A549 (cell line): Measurements from ENCODE around the gene RPE. TPM values are rescaled to one million over a fixed set of nuclear protein-coding genes. Genes with fewer than 3 reads are reported as not detected.

Experiments
- ATAC-seq, 2 experiments: fragments of 200-7000 bp in 1 of 2; fragments of >200 bp in 1 of 2; cut with Nextera tagmentation in 1 of 2; cut with Tn5 transposase in 1 of 2; 3 replicates each; pipeline versions ENCODE4 v1.8.0 to v1.9.1; 2018 to 2020; ENCODE audit warnings: mild to moderate bottlenecking in 1 of 2, moderate library complexity in 1 of 2
- CTCF ChIA-PET: fragments of 300-600 bp; sonication (Branson Sonifier 250); formaldehyde crosslinking; extraction: SDS; loops from one replicate; lab custom pipeline; 2021; ENCODE audit warnings: antibody characterized with exemption, inconsistent platforms; lab: Yijun Ruan, JAX
- POLR2A ChIA-PET: fragments of 350-600 bp; formaldehyde crosslinking; extraction: SDS; loops from one replicate; lab custom pipeline; 2021; ENCODE audit warnings: antibody characterized with exemption, inconsistent platforms; lab: Yijun Ruan, JAX
- DNase-seq, 2 experiments: peaks; one replicate each; pipeline versions ENCODE4 v3.0.0 to v3.0.0-alpha.2; 2011 to 2016; ENCODE audit warnings: low read depth in 1 of 2, low spot score in 1 of 2
- FAIRE-seq: peaks from 2 replicates; lab custom pipeline; 2011; peaks lifted over from hg19 to GRCh38; lab: Jason Lieb, UNC
- H3K27ac ChIP-seq, 2 experiments: fragments of >200 bp; sonication (Bioruptor Twin); formaldehyde crosslinking; 3 replicates each; pipeline ENCODE4 v1.5.1; 2016 to 2017
- H3K4me1 ChIP-seq: fragments of >200 bp; sonication (Bioruptor Twin); formaldehyde crosslinking; 3 replicates; pipeline ENCODE4 v1.6.1; 2016
- H3K4me2 ChIP-seq: fragments of >200 bp; sonication (Bioruptor Twin); formaldehyde crosslinking; 3 replicates; pipeline ENCODE4 v1.6.1; 2016
- H3K4me3 ChIP-seq: fragments of >200 bp; sonication (Bioruptor Twin); formaldehyde crosslinking; 3 replicates; pipeline ENCODE4 v1.5.1; 2016
- H3K9me3 ChIP-seq: fragments of >200 bp; sonication (Bioruptor Twin); formaldehyde crosslinking; 3 replicates; pipeline ENCODE4 v1.6.1; 2016
- BCL3 ChIP-seq: fragments of >200 bp; sonication (Bioruptor Twin); formaldehyde crosslinking; IDR thresholded peaks from 3 replicates; pipeline ENCODE4 v1.6.1; 2016
- CEBPB ChIP-seq, 2 experiments: fragments of >200 bp in 1 of 2; sonication (Bioruptor Twin) in 1 of 2; formaldehyde crosslinking in 1 of 2; IDR thresholded peaks; 2 replicates each; pipeline ENCODE4 v1.6.1; 2012 to 2016
- E2F6 ChIP-seq: IDR thresholded peaks from 2 replicates; pipeline ENCODE4 v1.6.1; 2012; ENCODE audit warnings: low read depth, borderline replicate concordance
- EHMT2 ChIP-seq: fragments of 200-600 bp; sonication (generic); IDR thresholded peaks from 2 replicates; pipeline ENCODE4 v1.6.1; 2016; ENCODE audit warnings: antibody characterized with exemption, low read depth, mild to moderate bottlenecking, moderate library complexity
- FOSL2 ChIP-seq, 2 experiments: fragments of 450-650 bp in 1 of 2; fragments of >200 bp in 1 of 2; sonication (Bioruptor Twin) in 1 of 2; formaldehyde crosslinking; IDR thresholded peaks; 2 replicates each; pipeline versions ENCODE4 v1.5.0 to v1.6.1; 2016 to 2020; ENCODE audit warnings: mild to moderate bottlenecking in 1 of 2, moderate library complexity in 1 of 2
- FOXS1 ChIP-seq: fragments of 250-450 bp; sonication (Bioruptor Pico); IDR thresholded peaks from 2 replicates; pipeline ENCODE4 v1.5.0; 2020; ENCODE audit warnings: mild to moderate bottlenecking, moderate library complexity
- GATA3 ChIP-seq: IDR thresholded peaks from 2 replicates; pipeline ENCODE4 v1.6.1; 2012; ENCODE audit warnings: borderline replicate concordance
- HEYL ChIP-seq: fragments of 250-450 bp; sonication (Bioruptor Pico); IDR thresholded peaks from 2 replicates; pipeline ENCODE4 v1.8.0; 2021; ENCODE audit warnings: mild to moderate bottlenecking, moderate library complexity
- HOXA7 ChIP-seq: fragments of 250-450 bp; sonication (Bioruptor Pico); IDR thresholded peaks from 2 replicates; pipeline ENCODE4 v1.5.0; 2020; ENCODE audit warnings: mild to moderate bottlenecking, moderate library complexity
- HOXB13 ChIP-seq: fragments of 250-450 bp; sonication (Bioruptor Pico); IDR thresholded peaks from 2 replicates; pipeline ENCODE4 v1.5.0; 2020; ENCODE audit warnings: low read depth, mild to moderate bottlenecking, moderate library complexity
- HOXB5 ChIP-seq: fragments of 250-450 bp; sonication (Bioruptor Pico); IDR thresholded peaks from 2 replicates; pipeline ENCODE4 v1.5.0; 2020; ENCODE audit warnings: mild to moderate bottlenecking, moderate library complexity
- JUN ChIP-seq, 2 experiments: fragments of >200 bp; sonication (Bioruptor Twin); formaldehyde crosslinking; IDR thresholded peaks; 2 replicates in 1 of 2; 3 replicates in 1 of 2; pipeline ENCODE4 v1.6.1; 2016 to 2017
- KDM1A ChIP-seq: fragments of 200-600 bp; sonication (generic); IDR thresholded peaks from 2 replicates; pipeline ENCODE4 v1.6.1; 2016; ENCODE audit warnings: low read depth, mild to moderate bottlenecking
- KDM5A ChIP-seq: fragments of 200-600 bp; sonication (generic); IDR thresholded peaks from 2 replicates; pipeline ENCODE4 v1.6.1; 2016; ENCODE audit warnings: antibody characterized with exemption, mild to moderate bottlenecking
- MAFK ChIP-seq: fragments of 450-650 bp; IDR thresholded peaks from 2 replicates; pipeline ENCODE4 v1.6.1; 2014; ENCODE audit not compliant: partially characterized antibody
- MYC ChIP-seq: IDR thresholded peaks from 2 replicates; pipeline ENCODE4 v1.6.1; 2012; ENCODE audit warnings: mild to moderate bottlenecking, inconsistent platforms, low read length, improper control_type of control experiment, borderline replicate concordance
- POLR2A ChIP-seq: IDR thresholded peaks from 2 replicates; pipeline ENCODE4 v1.6.1; 2012; ENCODE audit warnings: mild to moderate bottlenecking, low read length
- RCOR1 ChIP-seq: fragments of 150-350 bp; IDR thresholded peaks from 2 replicates; pipeline ENCODE4 v1.6.1; 2014; ENCODE audit warnings: antibody characterized with exemption, low read length, low read depth
- TFCP2L1 ChIP-seq: fragments of 250-450 bp; sonication (Bioruptor Pico); IDR thresholded peaks from 2 replicates; pipeline ENCODE4 v1.5.0; 2021; ENCODE audit warnings: mild to moderate bottlenecking
- USF2 ChIP-seq: fragments of 450-650 bp; IDR thresholded peaks from 2 replicates; pipeline ENCODE4 v1.6.1; 2014; ENCODE audit warnings: antibody characterized with exemption
- WGBS: methylation state at CpG from one replicate; pipeline ENCODE4 v1.1.6; 2017; ENCODE audit errors: missing lambda C conversion rate; 5-methylcytosine and 5-hydroxymethylcytosine counted together
- polyA plus RNA-seq, 4 experiments: library from polyadenylated mRNA; depleted of rRNA in 3 of 4; stranded (reverse); fragments of >200 nt; fragmentation: RNase III in 1 of 4; extraction: RNeasy Plus Mini Kit Qiagen cat#74134 plus additional on column Dnase treatment in 1 of 4; gene quantifications; 2 replicates in 3 of 4; 3 replicates in 1 of 4; pipeline ENCODE4 v1.2.3, GENCODE V29; 2011 to 2017

Gene RPE
- polyA plus RNA-seq, 2 of the 4 experiments (the other 2 are of a cell fraction) = 81.5 to 118 TPM

GRCh38 chr2:210054696-210055095, 52.3 kb downstream of the RPE start:
- 59% methylated on average over 1 of the region's 1 CpG for WGBS
- FAIRE-seq (no peak), ATAC-seq (no peak), DNase-seq (no peak)
- no peak for TF ChIP-seq FOSL2 (IDR thresholded peaks at IDR 0.05)
- no peak for TF ChIP-seq FOSL2 (CRISPR knock-in tag; IDR thresholded peaks at IDR 0.05)
- TF ChIP-seq E2F6 = no peak
- no peak for TF ChIP-seq BCL3
- TF ChIP-seq MYC = no peak
- TF ChIP-seq POLR2A = no peak
- TF ChIP-seq KDM5A = no peak
- no peak for TF ChIP-seq HOXB5
- no peak for TF ChIP-seq HOXB13 (CRISPR knock-in tag)
- no peak overlapping the region for H3K4me2 ChIP-seq
- 0 out of 3 replicates have a peak, but pooled peaks cover 8% of the 10 kb centered on the region for H3K9me3 ChIP-seq
- H3K4me1 ChIP-seq = no peaks in the 10 kb centered on the region
- ChIA-PET CTCF (interaction anchor here (1.0 kb wide), 1 partner anchor 77 kb away, joined by 3 read pairs; no protein-coding TSS in a partner anchor), POLR2A (no interaction called here)
- no peak overlapping the region for H3K4me3 ChIP-seq
- H3K27ac ChIP-seq = no peak overlapping the region

- ChIA-PET CTCF (no interaction called here), POLR2A (no interaction called here)
- TF ChIP-seq TFCP2L1 (CRISPR knock-in tag) (no peak), MAFK (no peak), RCOR1 (no peak), KDM1A (no peak), JUN (IDR thresholded peaks at IDR 0.05) (no peak), HOXA7 (CRISPR knock-in tag) (no peak)
- H3K27ac ChIP-seq = no peak overlapping the region
- no peak overlapping the region for H3K4me3 ChIP-seq
- no peak overlapping the region for H3K4me2 ChIP-seq
- 0 out of 3 replicates have a peak, but pooled peaks cover 8% of the 10 kb centered on the region for H3K9me3 ChIP-seq
- FAIRE-seq = no peak
- no peak for DNase-seq
- 61% methylated on average over 3 of the region's 3 CpGs for WGBS
- H3K4me1 ChIP-seq = no peaks in the 10 kb centered on the region
- ATAC-seq = no peak; a peak in 1 of 6 replicates
Measured at GRCh38 chr2:210055825-210056224, 53.4 kb downstream of the RPE start.

- CTCF ChIA-PET = interaction anchor here (0.9 kb wide), 1 partner anchor 133 kb away, joined by 3 read pairs; no protein-coding TSS in a partner anchor
- Histone ChIP-seq H3K9me3 (no peaks in the 10 kb centered on the region), H3K27ac (no peak overlapping the region), H3K4me3 (no peak overlapping the region), H3K4me2 (no peak overlapping the region), H3K4me1 (no peaks in the 10 kb centered on the region)
- no peak for FAIRE-seq
- TF ChIP-seq FOXS1 (no peak), EHMT2 (no peak), USF2 (no peak), GATA3 (no peak), HEYL (CRISPR knock-in tag) (no peak), CEBPB (IDR thresholded peaks at IDR 0.05) (no peak)
- ATAC-seq = no peak
- POLR2A ChIA-PET = no interaction called here
- no peak for DNase-seq
- WGBS = 95% methylated on average over 2 of the region's 2 CpGs
Measured at GRCh38 chr2:210063306-210063705, 60.9 kb downstream of the RPE start.

Other genes starting within 250 kb of the RPE start
- gene UNC80, start 230.8 kb upstream of the RPE start, polyA plus RNA-seq (2011; rRNA removed) = not detected in 2 replicates
- not detected in 3 replicates for gene UNC80, start 230.8 kb upstream of the RPE start, polyA plus RNA-seq (2017; fragmentation: RNase III; extraction: RNeasy Plus Mini Kit Qiagen cat#74134 plus additional on column Dnase treatment)
- 2.7 and 3.6 TPM in 2 replicates for gene KANSL1L, start 168.8 kb downstream of the RPE start, polyA plus RNA-seq (2011; rRNA removed)
- 1.0 to 1.2 TPM (median 1.0 TPM) in 3 replicates for gene KANSL1L, start 168.8 kb downstream of the RPE start, polyA plus RNA-seq (2017; fragmentation: RNase III; extraction: RNeasy Plus Mini Kit Qiagen cat#74134 plus additional on column Dnase treatment)
- 0.10 and 0.11 TPM in 2 replicates for gene ACADL, start 222.8 kb downstream of the RPE start, polyA plus RNA-seq (2011; rRNA removed)
- gene ACADL, start 222.8 kb downstream of the RPE start, polyA plus RNA-seq (2017; fragmentation: RNase III; extraction: RNeasy Plus Mini Kit Qiagen cat#74134 plus additional on column Dnase treatment) = not detected in 3 replicates